GM19324 (cell line): ENCODE data around the gene CKLF.
"Not testable (repeated sequence)": the region's sequence is repeated elsewhere in the genome, so short reads cannot be mapped to it uniquely, and the experiment has no call there.

Source experiments
- ATAC-seq: cut with Tn5 transposase; IDR thresholded peaks from one replicate; pipeline ENCODE4 v1.9.1; 2021; ENCODE audit warnings: mild to moderate bottlenecking, moderate library complexity; ENCODE audit not compliant: unreplicated experiment, low FRiP score

Gene CKLF

DNA sequence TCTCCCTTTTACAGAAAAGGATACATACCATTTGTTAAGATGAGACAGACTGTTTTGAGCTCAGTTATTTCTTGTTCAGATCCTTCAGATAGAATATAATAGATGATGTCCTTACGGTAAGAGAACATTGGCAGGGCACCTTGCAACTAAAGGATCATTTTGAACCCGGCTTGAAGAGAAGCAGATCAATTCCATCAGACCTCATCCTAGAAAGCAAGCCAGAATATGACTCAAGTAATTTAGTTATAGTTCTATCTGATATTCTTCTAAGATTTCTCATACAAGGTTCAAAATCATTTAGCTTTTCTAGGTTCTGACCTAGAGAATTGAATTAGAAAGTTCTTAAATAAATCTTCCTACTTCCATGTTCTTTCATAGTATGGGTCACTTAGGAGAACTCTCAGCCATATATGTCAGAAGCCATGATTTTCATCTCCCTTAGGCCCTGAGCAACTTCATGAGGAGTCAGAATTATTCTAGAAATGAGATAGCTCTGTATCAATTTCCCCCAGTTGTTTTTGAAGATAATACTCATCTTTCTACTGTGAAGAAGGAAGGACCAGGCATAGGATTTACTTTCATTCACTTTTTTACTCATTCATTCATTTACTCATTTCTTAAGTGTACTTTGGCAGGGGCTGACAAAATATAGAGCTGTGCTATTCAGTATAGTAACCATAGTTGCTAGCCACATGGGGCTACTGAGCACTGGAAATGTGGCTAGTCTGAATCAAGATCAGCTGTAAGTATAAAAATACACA, 11.4 kb downstream of the CKLF start:
- no peak for ATAC-seq

DNA sequence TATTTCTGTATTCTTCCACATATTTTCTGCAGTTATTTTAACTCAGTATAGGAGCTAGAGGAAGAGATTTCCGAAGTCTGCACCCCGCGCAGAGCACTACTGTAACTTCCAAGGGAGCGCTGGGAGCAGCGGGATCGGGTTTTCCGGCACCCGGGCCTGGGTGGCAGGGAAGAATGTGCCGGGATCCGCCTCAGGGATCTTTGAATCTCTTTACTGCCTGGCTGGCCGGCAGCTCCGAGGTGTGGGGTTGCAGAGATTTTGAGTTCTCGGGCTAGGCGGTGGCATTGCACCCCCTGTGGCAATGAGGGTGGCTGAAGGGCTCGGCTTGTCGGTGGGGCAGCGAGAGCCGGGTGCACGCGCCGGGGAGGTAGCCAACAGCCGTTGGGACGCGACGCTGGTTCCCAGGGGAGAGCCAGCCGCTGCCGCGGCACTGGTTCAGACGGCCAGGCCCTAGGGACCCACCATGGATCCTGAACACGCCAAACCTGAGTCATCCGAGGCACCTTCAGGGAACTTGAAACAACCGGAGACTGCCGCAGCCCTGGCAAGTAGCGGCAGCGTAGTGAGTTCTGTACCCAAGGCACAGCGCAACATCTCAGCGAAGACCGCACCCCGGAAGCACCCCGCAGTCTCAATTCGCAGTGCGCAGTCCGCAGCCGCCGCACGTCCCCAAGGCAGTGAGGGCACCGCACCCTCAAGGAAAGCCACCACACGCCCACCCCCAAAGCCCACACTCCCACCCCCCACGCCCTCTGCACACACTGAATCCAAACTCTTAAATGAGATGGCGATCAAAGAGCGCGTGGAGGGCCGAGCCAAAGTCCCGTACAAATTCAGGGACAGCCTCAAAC, 13.9 kb downstream of the CKLF start, which contains the start of gene CMTM1:
CMTM1 (plus strand) TSS at position 389 of the 851 bp plus-strand sequence; CDS start at position 464, 75 bp downstream.
- ATAC-seq: no peak

DNA sequence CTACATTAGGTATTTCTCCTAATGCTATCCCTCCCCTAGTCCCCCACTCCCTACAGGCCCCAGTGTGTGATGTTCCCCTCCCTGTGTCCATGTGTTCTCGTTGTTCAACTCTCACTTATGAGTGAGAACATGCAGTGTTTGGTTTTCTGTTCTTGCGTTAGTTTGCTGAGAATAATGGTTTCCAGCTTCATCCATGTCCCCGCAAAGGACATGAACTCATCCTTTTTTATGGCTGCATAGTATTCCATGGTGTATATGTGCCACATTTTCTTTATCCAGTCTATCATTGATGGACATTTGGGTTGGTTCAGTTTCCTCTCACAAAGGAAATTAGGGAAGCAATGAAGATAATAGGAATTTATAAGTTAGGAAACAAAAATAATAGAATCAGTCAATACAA, 14.9 kb downstream of the CKLF start:
- not testable (repeated sequence) for ATAC-seq

DNA sequence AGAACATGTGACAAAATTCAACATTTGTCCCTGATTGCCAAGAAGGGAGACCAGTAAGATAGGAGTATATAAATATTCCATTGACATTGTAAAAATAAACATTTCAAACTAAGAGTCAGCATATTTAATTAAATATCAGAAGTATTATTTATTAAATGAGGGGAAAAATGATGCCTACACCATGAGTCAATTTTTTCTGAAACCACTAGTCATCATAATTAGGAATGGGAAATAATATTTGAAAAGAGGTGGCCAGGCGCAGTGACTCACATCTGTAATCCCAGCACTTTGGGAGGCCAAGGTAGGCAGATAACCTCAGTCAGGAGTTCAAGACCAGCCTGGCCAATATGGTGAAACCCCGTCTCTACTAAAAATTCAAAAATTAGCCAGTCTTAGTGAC, 16.0 kb downstream of the CKLF start:
- no peak for ATAC-seq

DNA sequence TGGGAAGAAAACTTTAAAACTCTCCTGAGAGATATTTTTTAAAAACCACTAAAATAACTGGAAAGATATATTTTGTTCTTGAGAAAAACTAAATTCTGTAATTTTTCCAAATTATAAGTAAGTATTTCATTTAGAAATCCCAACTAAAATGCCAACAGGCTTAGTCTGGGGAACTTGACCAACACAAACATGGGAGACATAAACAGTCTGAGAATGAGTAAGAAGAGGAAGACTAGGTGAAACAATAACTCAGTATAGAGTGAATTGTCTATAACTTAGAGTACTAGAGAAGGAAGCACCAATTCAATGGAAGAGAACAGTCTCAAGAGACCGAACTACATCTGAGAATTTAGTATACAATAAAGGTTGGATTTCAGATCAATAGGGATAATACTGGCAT, 16.8 kb downstream of the CKLF start:
- ATAC-seq: no peak

DNA sequence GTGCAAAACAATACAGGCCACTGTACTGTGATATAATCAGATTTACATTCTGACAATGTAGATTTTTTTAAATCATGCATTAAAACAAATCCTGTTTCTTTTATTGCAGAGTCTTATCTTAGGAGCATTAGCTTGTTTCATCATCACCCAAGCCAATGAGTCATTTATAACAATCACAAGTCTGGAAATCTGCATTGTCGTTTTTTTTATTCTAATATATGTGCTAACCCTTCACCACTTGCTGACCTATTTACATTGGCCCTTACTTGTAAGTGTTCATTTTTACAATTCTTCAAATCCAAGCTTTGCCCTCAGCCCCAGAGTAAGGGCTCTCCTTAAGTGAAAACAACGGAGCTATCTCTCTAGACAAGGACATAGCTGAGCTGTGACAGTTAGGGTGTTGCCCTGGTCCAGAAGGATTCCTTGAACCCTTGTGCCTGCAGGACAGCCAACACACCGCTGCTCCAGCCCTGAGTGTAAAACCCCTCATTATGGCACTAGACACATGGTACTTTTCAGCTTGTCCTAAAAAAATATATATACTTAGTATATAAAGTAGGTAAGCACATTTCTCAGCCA, 17.5 kb downstream of the CKLF start:
- ATAC-seq: no peak

DNA sequence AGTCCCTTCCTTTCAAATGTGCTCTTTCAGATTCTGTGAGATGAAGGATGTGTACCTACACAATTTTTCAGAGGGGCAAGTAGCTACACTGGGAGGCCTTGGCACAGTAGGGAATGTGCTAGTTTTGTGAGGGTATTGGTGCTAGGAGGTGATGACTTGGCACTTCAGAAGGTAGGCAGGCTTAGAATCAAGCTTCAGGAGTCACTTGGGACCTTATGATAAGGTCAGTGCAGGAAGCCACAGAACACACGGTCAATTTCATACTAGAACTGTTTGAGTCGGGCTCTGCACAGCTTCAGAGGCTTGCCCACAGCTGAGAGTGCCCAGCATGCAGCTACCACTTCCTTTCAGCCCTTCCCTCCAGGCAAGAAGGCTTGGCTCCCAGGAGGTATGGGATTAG, 20.0 kb downstream of the CKLF start:
- no peak for ATAC-seq

DNA sequence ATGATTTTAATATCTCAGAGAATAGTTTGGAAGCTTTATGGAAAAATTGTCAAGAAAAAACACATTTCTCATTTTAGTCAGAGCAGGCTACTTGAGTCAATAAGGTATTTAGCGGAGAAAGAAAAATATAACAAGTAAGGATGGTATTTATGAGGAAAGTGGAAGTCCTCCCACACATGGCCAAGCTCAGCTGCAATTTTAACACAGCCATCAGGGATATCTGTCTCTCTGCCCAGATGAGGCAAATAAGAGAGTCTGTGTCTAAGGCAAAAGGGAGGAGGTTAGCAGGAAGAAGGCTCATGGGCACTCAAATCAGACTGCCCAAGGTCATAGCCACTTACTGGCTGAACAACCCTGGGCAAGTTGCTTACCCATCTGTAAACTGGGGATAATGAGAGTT, 21.7 kb downstream of the CKLF start:
- ATAC-seq: no peak

DNA sequence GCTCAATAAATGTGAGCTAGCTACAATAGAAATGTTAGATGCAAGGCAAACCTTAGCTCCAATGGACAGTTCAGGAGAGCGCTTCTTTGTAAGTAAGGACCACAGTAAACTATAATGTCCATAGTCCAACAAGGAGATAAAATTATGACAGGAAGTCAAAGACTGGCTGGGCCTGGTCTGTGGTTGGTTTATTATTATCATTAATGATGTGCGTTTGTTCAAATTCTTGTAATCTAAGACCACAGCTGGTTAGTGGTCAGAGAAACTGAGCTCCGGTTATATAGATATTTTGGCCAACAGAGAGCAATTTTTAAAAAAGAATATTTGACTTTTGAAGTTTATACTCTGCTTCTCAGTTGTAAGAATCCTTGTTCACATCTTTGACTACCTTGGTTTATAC, 22.2 kb downstream of the CKLF start:
- no peak for ATAC-seq

DNA sequence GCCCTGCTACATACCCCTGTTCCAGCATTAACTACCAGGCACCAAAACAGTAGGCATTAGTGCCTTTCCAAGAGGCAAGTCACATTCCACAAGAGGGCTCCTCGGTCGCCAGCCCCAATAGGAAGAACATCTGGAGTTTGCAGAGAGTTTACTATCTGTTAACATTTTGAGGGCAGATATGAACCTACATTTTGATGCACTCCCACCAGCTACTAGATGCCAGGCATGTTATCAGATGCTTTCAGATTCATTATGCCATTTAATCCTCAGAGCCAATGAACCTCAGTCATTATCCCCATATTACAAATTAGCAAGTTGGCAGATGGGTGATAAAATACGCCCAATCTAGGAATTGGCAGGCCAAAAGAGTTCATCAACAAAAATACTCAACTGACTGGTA, 22.7 kb downstream of the CKLF start:
- no peak for ATAC-seq

DNA sequence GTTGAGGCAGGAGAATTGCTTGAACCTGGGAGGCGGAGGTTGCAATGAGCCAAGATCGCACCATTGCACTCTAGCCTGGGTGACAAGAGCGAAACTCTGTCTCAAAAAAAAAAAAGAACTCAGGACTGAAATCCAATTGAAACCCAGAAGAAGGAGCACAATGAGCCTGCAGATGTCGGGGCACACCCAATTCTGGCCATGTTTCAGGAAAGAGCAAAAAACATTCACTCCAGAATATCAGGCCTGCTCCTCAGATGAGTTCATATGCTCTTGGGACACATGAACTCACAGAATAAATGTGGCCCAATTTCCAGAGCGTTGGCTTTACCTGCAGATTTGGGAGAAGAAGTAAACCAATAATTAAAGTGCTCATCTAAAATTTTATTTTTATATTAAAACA, 23.9 kb downstream of the CKLF start:
- ATAC-seq: no peak

DNA sequence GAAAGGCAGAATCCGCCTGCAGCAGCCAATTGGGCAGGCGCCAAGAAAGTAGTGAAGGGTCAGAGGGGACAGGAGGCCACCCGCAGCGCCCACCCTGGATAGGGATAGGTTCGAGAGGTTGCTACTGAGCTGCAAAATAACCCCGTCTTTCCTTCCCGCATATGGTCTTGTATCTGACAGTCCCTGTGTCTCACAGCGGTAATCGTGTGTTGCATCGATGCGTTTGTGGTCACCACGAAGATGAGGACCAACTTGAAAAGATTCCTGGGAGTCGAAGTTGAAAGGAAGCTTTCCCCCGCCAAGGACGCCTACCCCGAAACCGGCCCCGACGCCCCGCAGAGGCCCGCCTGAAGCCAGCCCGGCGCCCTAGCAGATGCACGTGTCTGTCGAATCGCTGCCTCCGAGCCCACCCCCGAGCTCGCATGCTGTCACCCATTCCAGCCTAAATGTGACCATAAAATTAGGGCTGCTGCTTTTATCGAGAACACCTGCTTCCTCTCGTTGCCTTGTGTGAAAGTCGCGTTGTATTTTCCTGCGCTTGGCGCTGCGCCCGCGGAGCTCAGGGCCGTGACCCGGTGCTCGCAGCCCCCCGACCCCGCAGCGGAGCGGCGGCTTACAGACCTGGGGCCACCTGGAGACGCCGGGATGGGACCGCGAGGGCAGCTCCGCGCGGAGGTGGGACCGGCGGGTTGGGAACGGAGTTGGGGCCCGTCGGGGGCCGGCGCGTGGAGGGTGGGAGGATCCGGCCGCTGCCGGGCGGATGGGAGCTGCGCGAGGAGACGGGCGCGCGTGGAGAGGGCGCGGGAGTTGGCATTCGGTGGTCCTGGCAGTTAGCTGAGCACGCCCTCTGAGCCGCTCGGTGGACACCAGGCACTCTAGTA, 26.5 kb downstream of the CKLF start, which contains the start of gene CMTM2:
CMTM2 (plus strand) TSS at position 813 of the 881 bp plus-strand sequence. CDS start 145 bp downstream, outside the sequence.
- ATAC-seq: no peak

DNA sequence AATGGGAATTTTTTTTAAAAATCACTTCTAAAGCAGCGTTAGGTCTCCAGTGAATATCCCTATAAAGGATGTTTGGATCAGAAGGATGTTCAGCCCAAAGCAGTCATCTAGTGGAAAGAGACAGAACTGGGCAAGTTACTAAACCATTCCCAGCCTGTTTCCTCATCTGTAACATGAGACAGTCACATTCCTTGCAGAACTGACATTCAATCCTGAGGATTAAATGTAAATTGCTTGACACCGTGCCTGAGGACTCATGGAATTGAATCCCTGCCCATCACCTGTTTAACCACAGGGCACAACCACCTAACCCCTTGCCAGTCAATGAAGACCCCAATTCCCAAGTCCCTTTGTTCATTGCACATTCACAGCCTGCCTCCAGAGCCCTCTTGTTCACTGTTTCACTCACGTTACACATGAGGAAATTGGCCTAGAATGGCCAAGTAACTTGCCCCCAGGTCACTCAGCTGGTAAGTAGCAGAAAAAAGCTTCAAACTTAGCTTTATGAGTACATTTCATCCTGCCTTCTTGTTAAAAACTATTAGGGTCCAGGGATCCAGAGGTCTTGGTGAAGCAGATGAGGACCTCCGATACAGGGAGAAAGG, 28.3 kb downstream of the CKLF start:
- no peak for ATAC-seq

DNA sequence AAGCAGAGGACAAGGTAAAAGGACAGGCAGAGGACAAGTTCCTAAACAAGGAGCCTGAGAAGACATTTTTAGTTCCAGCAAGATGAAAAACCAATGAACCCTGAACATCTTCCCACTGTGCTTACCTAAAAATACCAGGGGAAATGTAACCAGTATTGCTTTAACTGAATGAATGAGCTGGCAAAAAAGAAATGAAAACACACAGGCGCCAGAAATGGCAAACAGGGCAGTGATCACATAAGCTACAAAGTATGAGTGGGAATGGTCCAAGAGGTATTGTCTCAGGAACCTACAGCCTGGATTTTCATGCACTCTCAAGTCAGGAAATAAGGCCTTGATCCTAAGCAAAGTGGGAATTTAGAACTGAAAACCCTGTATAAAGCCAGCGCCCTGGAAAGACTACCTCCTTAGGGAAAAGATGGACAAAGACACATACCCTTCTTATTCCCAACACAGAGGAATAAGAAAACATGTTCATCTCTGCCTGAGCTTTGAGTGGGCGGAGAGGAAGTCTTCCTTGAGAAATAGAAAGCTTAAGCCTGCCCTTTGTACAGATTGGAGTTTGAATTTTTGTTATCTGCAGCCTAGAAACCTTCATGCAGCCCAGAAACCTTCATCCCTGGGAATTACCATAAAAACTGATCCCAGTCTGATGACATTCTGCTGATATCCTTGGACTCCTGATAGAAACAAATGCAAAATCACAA, 29.0 kb downstream of the CKLF start:
- no peak for ATAC-seq

DNA sequence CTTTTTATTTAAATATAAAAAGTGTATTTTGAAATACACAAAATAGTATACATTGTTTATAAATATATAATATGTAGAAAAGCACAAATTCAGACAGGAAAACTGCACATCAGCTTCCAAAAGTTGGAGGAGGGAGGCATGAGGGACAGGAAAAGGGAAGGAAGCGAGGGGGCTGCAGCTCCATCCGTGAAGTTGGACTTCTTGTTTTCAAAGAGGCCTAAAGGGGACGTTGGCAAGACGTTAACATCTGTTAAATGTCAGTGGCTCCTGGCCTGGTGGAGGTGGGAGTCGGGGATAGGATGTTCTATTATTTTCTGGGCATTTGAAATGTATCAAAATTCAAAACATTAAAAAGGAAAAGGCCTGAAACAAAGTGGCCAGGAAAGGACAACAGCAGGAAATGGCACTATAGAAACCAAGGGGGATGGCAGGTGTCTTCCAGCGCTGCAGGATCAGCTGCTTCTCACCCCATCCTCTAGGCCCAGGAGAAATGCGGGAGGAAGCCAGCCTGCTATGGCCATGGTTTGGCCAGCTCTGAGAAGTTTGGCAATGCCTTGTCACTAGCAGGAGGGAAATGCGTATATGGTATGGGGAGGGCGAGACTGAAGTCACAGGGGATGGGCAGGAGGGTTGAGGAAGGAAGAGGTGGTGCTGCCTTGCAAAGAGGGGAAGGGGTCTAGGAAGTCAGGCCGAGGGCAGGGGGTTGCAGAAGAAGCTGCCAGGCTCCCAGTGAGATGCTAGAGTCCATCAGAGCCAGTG, 33.3 kb downstream of the CKLF start:
- no peak for ATAC-seq

DNA sequence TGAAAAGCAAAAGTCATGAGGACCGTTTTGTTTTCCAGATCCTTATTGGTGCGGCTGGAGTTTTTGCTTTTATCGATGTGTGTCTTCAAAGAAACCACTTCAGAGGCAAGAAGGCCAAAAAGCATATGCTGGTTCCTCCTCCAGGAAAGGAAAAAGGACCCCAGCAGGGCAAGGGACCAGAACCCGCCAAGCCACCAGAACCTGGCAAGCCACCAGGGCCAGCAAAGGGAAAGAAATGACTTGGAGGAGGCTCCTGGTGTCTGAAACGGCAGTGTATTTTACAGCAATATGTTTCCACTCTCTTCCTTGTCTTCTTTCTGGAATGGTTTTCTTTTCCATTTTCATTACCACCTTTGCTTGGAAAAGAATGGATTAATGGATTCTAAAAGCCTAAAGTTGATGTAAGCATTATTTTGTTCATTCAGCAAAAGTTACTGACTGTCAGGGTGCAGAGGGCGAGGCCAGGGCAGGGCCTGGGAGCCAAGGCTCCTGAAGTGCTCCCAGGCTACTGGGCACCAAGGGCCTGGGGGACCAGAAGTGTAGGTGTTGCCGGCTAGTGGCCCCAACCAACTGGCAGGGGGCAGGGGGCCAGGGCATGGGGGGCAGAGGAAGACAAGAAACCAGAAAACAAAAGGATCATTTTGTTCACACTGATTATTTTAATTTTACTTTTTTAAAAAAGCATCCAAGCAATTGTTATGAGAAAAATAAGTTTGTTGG, 35.7 kb downstream of the CKLF start:
- ATAC-seq: no peak

DNA sequence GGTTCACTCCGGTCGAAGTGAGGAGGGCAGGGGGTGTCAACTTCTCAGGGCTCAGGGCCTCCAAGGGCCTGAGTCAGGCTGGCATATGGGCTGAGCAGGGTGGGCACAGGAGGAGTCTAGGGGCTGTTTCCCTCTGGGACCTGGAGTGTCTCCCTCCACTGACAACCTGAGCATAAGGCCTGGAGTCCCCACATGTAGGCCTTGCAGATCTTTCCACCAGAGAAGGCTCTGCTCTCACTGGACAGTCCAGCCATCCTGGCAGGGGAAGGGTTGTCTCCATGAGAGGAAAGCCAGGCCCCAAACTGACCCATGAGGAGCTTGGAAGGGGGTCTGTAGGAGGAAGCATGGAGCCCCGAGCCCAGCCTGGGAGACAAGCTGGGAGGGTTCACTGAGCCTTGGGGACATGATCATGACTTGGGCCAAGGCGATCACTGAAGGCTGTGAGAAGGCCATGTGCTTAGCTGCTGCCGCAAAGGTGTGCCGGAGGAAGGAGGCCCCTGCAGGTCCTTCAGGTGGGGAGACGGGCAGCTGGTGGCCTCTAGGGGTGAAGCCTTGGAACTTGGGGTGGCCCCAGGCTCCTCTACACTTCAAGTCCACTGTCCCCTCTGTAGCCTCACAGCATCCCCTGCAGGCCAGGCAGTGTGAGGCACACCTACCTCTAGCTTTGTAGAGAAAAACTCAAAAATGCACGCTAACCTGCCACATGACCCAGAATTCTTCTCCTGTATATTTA, 36.8 kb downstream of the CKLF start:
- ATAC-seq: peak; percentile 73
